Aorta (tissue), 5 donors: ENCODE results near the gene TRMT10A. TPM values are rescaled to one million over a fixed set of nuclear protein-coding genes. Genes with fewer than 3 reads are reported as not detected.
A peak's percentile ranks its signal among the peaks of the same experiment; 100 is the strongest.

Experiments used
- ATAC-seq: fragments of 200-7000 bp; cut with Tn5 transposase; one replicate; pipeline ENCODE4 v1.9.1; 2022; ENCODE audit warnings: moderate library complexity; ENCODE audit not compliant: low FRiP score
- DNase-seq, 2 donors: peaks; one replicate each; pipeline ENCODE4 v3.0.0-alpha.2; 2020
- H3K27ac ChIP-seq, 2 donors: one replicate each; pipeline ENCODE4 v1.5.1; 2013; ENCODE audit warnings: low read length in 2 of 2, mild to moderate bottlenecking in 2 of 2, moderate library complexity in 2 of 2, control low read depth in 1 of 2, inconsistent platforms in 1 of 2, low read depth in 1 of 2
- H3K27me3 ChIP-seq, 2 donors: one replicate each; pipeline ENCODE4 v1.6.1; 2013; ENCODE audit warnings: control low read depth in 1 of 2, low read length in 1 of 2, mild to moderate bottlenecking in 1 of 2, moderate library complexity in 1 of 2; ENCODE audit not compliant: insufficient read depth in 2 of 2, control insufficient read depth in 1 of 2
- H3K36me3 ChIP-seq, 2 donors: one replicate each; pipeline ENCODE4 v1.6.1; 2013; ENCODE audit warnings: control low read depth in 1 of 2, low read length in 1 of 2, mild to moderate bottlenecking in 1 of 2; ENCODE audit not compliant: insufficient read depth in 2 of 2, control insufficient read depth in 1 of 2
- H3K4me1 ChIP-seq, 2 donors: one replicate each; pipeline ENCODE4 v1.6.1; 2013; ENCODE audit warnings: low read length in 2 of 2, control low read depth in 1 of 2, mild to moderate bottlenecking in 1 of 2, moderate library complexity in 1 of 2; ENCODE audit not compliant: insufficient read depth in 2 of 2, control insufficient read depth in 1 of 2
- H3K4me3 ChIP-seq, 2 donors: one replicate each; pipeline ENCODE4 v1.5.1; 2013; ENCODE audit warnings: low read length in 2 of 2, control low read depth in 1 of 2, mild to moderate bottlenecking in 1 of 2
- H3K9me3 ChIP-seq: one replicate; pipeline ENCODE4 v1.6.1; 2013; ENCODE audit warnings: mild to moderate bottlenecking, low read length; ENCODE audit not compliant: control insufficient read depth
- WGBS, 2 donors: extraction: QIAGEN DNeasy Blood & Tissue Kit; methylation state at CpG; one replicate each; pipeline ENCODE4 v1.1.7; 2013; 5-methylcytosine and 5-hydroxymethylcytosine counted together
- intact Hi-C, 2 donors: fragments of 100-400 bp; cut with DNase I; formaldehyde crosslinking; loops; one replicate each; pipeline versions ENCODE4 v1.14.2 to v1.15.0; 2022
- long read RNA-seq, 2 donors: library from polyadenylated mRNA; unstranded; transcript quantifications; one replicate each; pipeline ENCODE4 v2.0.0, GENCODE V29; 2020 to 2021
- polyA plus RNA-seq, 2 donors: library from polyadenylated mRNA; stranded (reverse); fragments of 200-250 nt; gene quantifications; one replicate each; pipeline ENCODE4 v1.2.3, GENCODE V29; 2013
- total RNA-seq, 2 donors: library from RNA; stranded (reverse); fragmentation: NEBNext Ultra II Directional; extraction: Animal tissue kit (Norgen Biotek cat#: 25700); gene quantifications; one replicate each; pipeline ENCODE4 v1.2.1, GENCODE V29; 2021
- donor health status: healthy with polysubstance abuse.
- donor health status: Bipolar disorder and iron deficiency.
- donor health status: DM: no; HTN: no; CAD: no.
- donor health status: DM: no; HTN: no; CAD: no.
- donor health status: DM: yes; HTN: yes; CAD: no.

The TRMT10A gene
- total RNA-seq, result 1 to 10 TPM; 3.3 to 3.7 TPM
- 1 to 10 TPM; 1.1 to 4.6 TPM for polyA plus RNA-seq
- long read RNA-seq, donor 1, partial matches to known transcripts, result 1 of 4 reads
- long read RNA-seq, donor 1, other reads (novel, unspliced or antisense), result 2 of 4 reads
- long read RNA-seq, donor 2, result 0 reads

GRCh38 chr4:99563310-99564186, at the start of gene TRMT10A:
TRMT10A (minus strand) TSS chr4:99564039; CDS start chr4:99559338, 4,701 bp downstream.
- Histone ChIP-seq H3K4me1 (peaks cover 0 to 3% of the 10 kb centered on the region in 2 donors), H3K4me3 (peak within 1 kb of the TSS; percentile 66 to 75), H3K27ac (peak within 1 kb of the TSS; percentile 36 to 97), H3K9me3 (no peaks in the 10 kb centered on the region), H3K36me3 (no peaks in the 10 kb centered on the region), H3K27me3 (no peaks in the 10 kb centered on the region)
- DNase-seq (peak; percentile 99), ATAC-seq (peak; percentile 99)
- WGBS, 2 donors, result 0% methylated on average over 48 of the region's 48 CpGs
- intact Hi-C loops, result loop anchor here (2.0 to 5.0 kb wide), 6 partner anchors 94 to 383 kb away; partner anchors contain the start of genes C4orf54 (in 1 of the 2), DNAJB14 (in 1 of the 2) and LAMTOR3 (in 1 of the 2)

GRCh38 chr4:99612704-99613103, 48.9 kb upstream of the TRMT10A start:
- Histone ChIP-seq H3K27me3 (no peaks in the 10 kb centered on the region), H3K9me3 (no peaks in the 10 kb centered on the region), H3K27ac (no peak overlapping the region), H3K4me3 (no peak overlapping the region), H3K4me1 (peaks cover 0 to 8% of the 10 kb centered on the region in 2 donors), H3K36me3 (no peaks in the 10 kb centered on the region)
- DNase-seq (no peak), ATAC-seq (no peak)
- 68 to 85% methylated on average over 5 of the region's 5 CpGs for WGBS, 2 donors
- intact Hi-C loops, result no loop called here

DNA sequence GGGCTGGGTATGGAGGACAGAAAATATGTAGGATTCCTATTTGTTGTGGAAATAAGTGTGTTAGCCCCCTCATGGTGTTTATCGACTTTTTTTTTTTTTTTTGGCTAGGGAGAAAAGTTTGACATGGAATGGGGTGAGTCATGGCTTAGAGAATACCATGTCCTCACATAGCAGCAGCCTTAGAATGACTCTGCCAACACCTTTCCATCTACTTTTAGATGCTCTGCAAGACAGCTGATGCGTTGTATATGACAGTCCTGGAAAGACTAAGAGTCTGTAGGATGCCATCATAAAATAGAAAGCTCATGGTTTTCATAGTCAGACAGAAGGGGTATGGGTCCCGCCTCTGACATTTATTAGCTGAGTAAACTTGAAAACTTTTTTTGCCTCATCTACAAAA, 48.4 kb upstream of the TRMT10A start:
- H3K4me3 ChIP-seq, result no peak overlapping the region
- H3K27me3 ChIP-seq, result no peaks in the 10 kb centered on the region
- DNase-seq, result no peak
- no peaks in the 10 kb centered on the region for H3K36me3 ChIP-seq
- no peak for ATAC-seq
- no peaks in the 10 kb centered on the region for H3K9me3 ChIP-seq
- WGBS, 2 donors, result 55 to 83% methylated on average over 3 of the region's 3 CpGs
- no peak overlapping the region for H3K27ac ChIP-seq
- intact Hi-C loops, result no loop called here
- peaks cover 0 to 8% of the 10 kb centered on the region in 2 donors for H3K4me1 ChIP-seq

DNA sequence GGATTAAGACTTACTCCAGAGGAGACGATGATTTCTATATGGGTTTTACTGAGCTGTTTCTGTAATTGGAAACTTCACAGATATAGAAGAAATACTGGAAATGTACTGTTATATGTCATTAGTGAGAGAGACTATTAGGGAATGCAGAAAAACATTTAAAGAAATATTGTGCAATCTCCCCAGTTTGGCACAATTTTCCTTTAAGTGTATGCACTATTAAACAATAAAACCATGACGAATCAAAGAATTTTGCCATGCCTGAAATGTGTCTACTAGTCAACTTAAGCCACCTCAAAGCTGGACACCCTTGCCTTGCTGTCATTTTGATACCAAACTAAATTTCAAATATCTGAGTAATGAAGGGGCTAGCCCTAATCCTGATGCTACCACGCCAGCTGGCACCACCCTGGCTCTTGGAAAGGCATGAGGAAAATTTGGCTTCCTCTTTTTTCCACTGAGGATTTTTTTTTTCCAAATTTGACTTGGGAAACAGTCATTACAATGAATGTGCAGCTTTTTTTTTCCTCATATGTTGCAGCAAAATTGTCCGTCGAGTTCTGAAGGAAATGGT, 46.9 kb upstream of the TRMT10A start:
- Histone ChIP-seq H3K4me1 (peaks cover 0 to 5% of the 10 kb centered on the region in 2 donors), H3K9me3 (no peaks in the 10 kb centered on the region), H3K4me3 (peak overlapping the region in 1 of 2 donors; percentile 27), H3K27ac (peak overlapping the region in 1 of 2 donors; percentile 2), H3K36me3 (no peaks in the 10 kb centered on the region), H3K27me3 (no peaks in the 10 kb centered on the region)
- 15% methylated on average over 5 of the region's 5 CpGs for WGBS, 2 donors
- peak; percentile 42 for ATAC-seq
- intact Hi-C loops, result no loop called here
- peak; percentile 66 to 82 for DNase-seq

GRCh38 chr4:99608417-99608816, 44.6 kb upstream of the TRMT10A start:
- Histone ChIP-seq H3K36me3 (no peaks in the 10 kb centered on the region), H3K9me3 (no peaks in the 10 kb centered on the region), H3K4me1 (peaks cover 0 to 5% of the 10 kb centered on the region in 2 donors), H3K27ac (no peak overlapping the region), H3K4me3 (no peak overlapping the region), H3K27me3 (no peaks in the 10 kb centered on the region)
- intact Hi-C loops, result no loop called here
- DNase-seq (no peak), ATAC-seq (no peak)
- 96 to 97% methylated on average over 5 of the region's 5 CpGs for WGBS, 2 donors

DNA sequence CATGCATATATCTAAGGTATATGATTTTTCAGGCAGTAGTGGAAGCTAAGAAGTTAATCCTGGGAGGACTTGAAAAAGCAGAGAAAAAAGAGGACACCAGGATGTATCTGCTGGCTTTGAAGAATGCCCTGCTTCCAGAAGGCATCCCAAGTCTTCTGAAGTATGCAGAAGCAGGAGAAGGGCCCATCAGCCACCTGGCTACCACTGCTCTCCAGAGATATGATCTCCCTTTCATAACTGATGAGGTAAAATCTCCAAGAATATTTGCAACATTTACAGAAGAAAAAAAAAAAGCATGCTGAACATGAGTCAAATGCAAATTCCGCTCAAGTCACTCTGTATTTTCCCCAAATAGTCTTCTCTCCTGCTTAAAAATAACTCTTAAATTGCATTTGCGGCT, 42.9 kb upstream of the TRMT10A start:
- 77 to 92% methylated on average over 2 of the region's 2 CpGs for WGBS, 2 donors
- H3K4me1 ChIP-seq, result peaks cover 0 to 5% of the 10 kb centered on the region in 2 donors
- no peak overlapping the region for H3K27ac ChIP-seq
- H3K4me3 ChIP-seq, result no peak overlapping the region
- H3K9me3 ChIP-seq, result no peaks in the 10 kb centered on the region
- no peaks in the 10 kb centered on the region for H3K27me3 ChIP-seq
- intact Hi-C loops, result no loop called here
- DNase-seq, result no peak
- no peaks in the 10 kb centered on the region for H3K36me3 ChIP-seq
- ATAC-seq, result no peak

GRCh38 chr4:99594818-99595217, 31.0 kb upstream of the TRMT10A start:
- Histone ChIP-seq H3K36me3 (no peaks in the 10 kb centered on the region), H3K27me3 (no peaks in the 10 kb centered on the region), H3K4me3 (no peak overlapping the region), H3K9me3 (no peaks in the 10 kb centered on the region), H3K27ac (no peak overlapping the region), H3K4me1 (no peaks in the 10 kb centered on the region)
- no peak for ATAC-seq
- intact Hi-C loops, result no loop called here
- DNase-seq, result no peak
- WGBS, 2 donors, result 92 to 94% methylated on average over 2 of the region's 2 CpGs

GRCh38 chr4:99593781-99594641, 30.2 kb upstream of the TRMT10A start:
- no peaks in the 10 kb centered on the region for H3K4me1 ChIP-seq
- H3K27ac ChIP-seq, result no peak overlapping the region
- DNase-seq (no peak), ATAC-seq (no peak)
- no peaks in the 10 kb centered on the region for H3K27me3 ChIP-seq
- no peak overlapping the region for H3K4me3 ChIP-seq
- intact Hi-C loops, result no loop called here
- no peaks in the 10 kb centered on the region for H3K36me3 ChIP-seq
- no peaks in the 10 kb centered on the region for H3K9me3 ChIP-seq
- 60 to 68% methylated on average over 4 of the region's 4 CpGs for WGBS, 2 donors
